ENCODE data around the gene JAG2. TPM values are rescaled to one million over a fixed set of nuclear protein-coding genes. Genes with fewer than 3 reads are reported as not detected.

The JAG2 gene
- total and polyA plus RNA-seq, 10 donors, result 3.0 to 14.3 (median 6.4) TPM

DNA sequence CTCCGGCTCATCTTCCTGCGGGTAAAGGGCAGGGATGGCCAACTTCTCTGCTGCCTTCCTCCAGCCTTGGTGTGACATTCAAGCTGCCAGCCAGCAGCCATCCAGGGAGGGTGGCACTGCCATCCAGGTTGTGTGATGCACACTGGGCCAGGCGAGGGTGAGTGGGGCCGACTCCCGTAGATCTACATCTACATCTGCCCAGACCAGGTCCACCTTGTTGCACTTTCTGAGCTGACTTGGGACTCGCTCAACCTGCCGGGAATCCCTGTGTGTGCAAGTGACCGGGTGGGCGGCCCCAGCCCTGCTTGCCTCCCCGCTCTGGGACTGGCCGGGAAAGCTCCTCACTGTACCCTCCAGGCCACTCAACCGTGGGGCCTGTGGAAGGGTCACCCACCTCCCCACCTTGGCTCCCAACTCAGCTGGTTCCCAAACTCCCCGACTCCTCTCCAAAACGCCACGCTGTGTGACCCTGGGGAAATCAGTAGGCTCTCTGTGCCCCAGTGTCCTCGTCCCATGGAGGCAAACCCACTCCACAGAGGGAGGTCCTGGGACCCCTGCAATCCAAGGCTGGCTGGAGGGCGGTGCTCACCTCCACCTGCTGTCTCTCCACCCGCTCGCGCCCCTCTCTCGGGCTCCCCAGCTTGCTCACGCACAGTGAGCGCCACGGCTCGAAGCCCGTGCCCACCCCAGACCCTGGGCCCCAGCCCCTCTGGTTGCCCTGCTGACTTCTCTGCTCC lies 14.7 kb downstream of the JAG2 start:
- 85 to 92% (median 87%) methylated on average over 22 to 26 of the region's 26 CpGs for WGBS, 5 donors

DNA sequence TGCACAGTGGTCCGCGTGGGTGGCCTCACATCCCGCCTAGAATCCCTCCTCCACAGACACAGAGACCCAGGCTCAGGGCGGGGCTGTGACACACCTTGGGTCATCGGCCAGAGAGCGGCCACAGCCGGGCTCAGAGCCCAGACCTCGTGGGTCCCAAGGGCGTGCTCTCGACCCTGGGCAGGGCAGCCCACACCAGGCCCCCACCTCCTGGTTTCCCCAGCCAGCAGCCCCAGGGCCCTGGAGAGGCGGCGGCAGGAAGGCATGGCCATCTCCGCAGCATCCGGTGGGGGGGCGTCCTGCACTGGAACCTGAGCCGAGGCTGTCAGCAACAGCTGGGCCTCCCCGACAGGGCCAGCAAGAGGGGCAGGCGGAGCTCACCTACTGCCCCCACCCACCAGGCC lies 15.2 kb downstream of the JAG2 start:
- 45 to 59% (median 57%) methylated on average over 10 to 18 of the region's 18 CpGs for WGBS, 5 donors
- peak; percentile 83 for DNase-seq

More for the DNA sequence above, 14.7 kb downstream of the JAG2 start:
- intact Hi-C loops (cut with DNase I; ENCODE audit: low total_unique reads), result no loop called here
- H3K4me3 ChIP-seq, result no peak overlapping the region
- peaks cover 0 to 28% (median 11%) of the 10 kb centered on the region in 6 donors for H3K4me1 ChIP-seq
- H3K27ac ChIP-seq, result peak overlapping the region in 3 of 8 donors; percentile 0 to 14 (median 8)
- no peaks in the 10 kb centered on the region for H3K9me3 ChIP-seq
- TF ChIP-seq POLR2A (IDR thresholded peaks at IDR 0.05), result no peak
- TF ChIP-seq, protein P1, sequence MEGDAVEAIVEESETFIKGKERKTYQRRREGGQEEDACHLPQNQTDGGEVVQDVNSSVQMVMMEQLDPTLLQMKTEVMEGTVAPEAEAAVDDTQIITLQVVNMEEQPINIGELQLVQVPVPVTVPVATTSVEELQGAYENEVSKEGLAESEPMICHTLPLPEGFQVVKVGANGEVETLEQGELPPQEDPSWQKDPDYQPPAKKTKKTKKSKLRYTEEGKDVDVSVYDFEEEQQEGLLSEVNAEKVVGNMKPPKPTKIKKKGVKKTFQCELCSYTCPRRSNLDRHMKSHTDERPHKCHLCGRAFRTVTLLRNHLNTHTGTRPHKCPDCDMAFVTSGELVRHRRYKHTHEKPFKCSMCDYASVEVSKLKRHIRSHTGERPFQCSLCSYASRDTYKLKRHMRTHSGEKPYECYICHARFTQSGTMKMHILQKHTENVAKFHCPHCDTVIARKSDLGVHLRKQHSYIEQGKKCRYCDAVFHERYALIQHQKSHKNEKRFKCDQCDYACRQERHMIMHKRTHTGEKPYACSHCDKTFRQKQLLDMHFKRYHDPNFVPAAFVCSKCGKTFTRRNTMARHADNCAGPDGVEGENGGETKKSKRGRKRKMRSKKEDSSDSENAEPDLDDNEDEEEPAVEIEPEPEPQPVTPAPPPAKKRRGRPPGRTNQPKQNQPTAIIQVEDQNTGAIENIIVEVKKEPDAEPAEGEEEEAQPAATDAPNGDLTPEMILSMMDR (IDR thresholded peaks at IDR 0.05 in 8 of 11, conservative IDR thresholded peaks at IDR 0.05 in 3 of 11), result no peak
- TF ChIP-seq POLR2AphosphoS5 (IDR thresholded peaks at IDR 0.05), result no peak
- DNase-seq, result peak; percentile 68
- H3K36me3 ChIP-seq, result no peaks in the 10 kb centered on the region
- peaks cover 0 to 10% (median 0%) of the 10 kb centered on the region in 7 donors for H3K27me3 ChIP-seq (replicated peaks in 1 of 7)

DNA sequence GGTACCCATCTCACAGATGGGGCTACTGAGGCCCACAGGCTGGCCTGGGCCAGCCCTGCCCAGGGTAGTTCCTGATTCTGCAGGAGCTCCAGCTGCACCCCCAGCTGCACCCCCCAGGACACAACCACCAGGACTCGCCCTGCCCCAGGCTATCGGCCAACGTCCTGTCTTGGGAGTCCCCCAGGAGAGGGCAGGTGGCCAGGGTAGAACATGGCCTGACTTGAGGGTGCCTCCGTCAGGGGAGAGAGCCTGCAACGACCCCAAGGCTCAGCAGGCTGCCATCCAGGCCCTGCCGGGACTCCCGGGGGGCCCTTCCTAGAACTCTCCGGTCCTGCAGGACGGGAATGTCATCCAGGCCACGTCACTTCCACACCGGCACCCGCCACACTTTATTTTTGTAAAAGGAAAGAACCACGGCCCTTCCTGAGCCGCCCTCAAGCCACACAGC lies 15.8 kb downstream of the JAG2 start:
- peak; percentile 68 for DNase-seq
- 51 to 69% (median 62%) methylated on average over 14 of the region's 14 CpGs for whole genome bisulfite sequencing, 5 donors
- no peaks in the 10 kb centered on the region for H3K9me3 ChIP-seq

More for the DNA sequence above, 15.2 kb downstream of the JAG2 start:
- peaks cover 0 to 28% (median 11%) of the 10 kb centered on the region in 6 donors for H3K4me1 ChIP-seq
- H3K4me3 ChIP-seq, result no peak overlapping the region
- TF ChIP-seq POLR2A (IDR thresholded peaks at IDR 0.05) (no peak), POLR2AphosphoS5 (IDR thresholded peaks at IDR 0.05) (peak in 2 of 3 donors; percentile 55 to 73)
- H3K27ac ChIP-seq, result peak overlapping the region in 4 of 8 donors; percentile 0 to 27 (median 14)
- H3K36me3 ChIP-seq, result no peaks in the 10 kb centered on the region
- no peaks in the 10 kb centered on the region for H3K9me3 ChIP-seq
- H3K27me3 ChIP-seq (replicated peaks in 1 of 7), result peaks cover 0 to 4% (median 0%) of the 10 kb centered on the region in 7 donors
- intact Hi-C loops (cut with DNase I; ENCODE audit: low total_unique reads), result no loop called here

DNA sequence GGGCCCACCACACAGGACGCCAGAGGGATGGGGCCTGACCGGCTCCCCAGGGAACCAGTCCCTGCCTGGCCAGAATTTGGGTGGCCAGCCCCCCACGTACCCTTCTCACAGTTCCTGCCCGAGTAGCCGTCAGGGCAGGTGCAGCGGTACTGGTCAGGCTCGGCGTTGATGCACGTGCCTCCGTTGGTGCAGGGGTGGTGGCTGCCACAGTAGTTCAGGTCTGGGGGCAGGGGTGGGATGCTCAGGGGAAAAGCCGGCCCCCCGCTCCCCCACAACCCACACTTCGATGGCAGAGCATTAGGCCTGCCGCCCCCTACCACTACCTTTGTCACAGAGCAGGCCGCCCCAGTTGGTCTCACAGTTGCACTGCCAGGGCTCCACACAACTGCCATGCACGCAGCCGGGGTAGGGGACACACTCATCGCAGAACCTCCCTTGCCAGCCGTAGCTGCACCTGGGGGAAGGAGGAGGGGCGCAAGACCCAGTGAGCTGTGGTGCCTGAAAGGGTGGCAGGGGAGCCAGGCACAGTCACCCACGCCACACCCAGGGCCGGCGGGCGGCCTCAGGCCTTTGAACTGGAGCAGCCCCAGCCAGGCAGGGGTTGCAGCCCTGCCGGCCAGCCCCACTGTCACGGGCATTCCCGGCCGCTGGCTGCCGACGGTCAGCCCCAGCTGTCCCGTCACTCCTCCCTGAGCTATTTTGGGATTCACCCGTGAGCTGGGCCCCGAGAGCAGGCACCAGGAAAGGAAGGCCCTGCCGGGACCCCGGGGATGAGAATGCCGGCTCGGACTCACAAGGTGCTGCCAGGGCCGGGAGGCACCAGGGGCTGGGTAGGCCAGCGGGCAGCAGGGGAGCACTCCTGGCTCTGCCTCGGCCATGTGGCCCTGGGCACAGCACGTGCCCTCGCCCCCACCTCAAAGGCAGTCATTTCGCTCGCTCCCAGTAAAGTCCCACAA lies 16.5 kb downstream of the JAG2 start:
- intact Hi-C loops (cut with DNase I; ENCODE audit: low total_unique reads), result no loop called here
- H3K4me1 ChIP-seq, result peaks cover 0 to 28% (median 11%) of the 10 kb centered on the region in 6 donors
- no peaks in the 10 kb centered on the region for H3K9me3 ChIP-seq
- no peak overlapping the region for H3K4me3 ChIP-seq
- 79 to 92% (median 85%) methylated on average over 19 to 44 of the region's 44 CpGs for WGBS, 5 donors
- H3K27ac ChIP-seq, result peak overlapping the region in 2 of 8 donors; percentile 27 to 30
- TF ChIP-seq, protein P1 (IDR thresholded peaks at IDR 0.05 in 8 of 11, conservative IDR thresholded peaks at IDR 0.05 in 3 of 11), result no peak
- TF ChIP-seq POLR2AphosphoS5 (IDR thresholded peaks at IDR 0.05) (no peak), POLR2A (IDR thresholded peaks at IDR 0.05) (no peak)
- peak; percentile 73 for DNase-seq
- no peaks in the 10 kb centered on the region for H3K27me3 ChIP-seq (replicated peaks in 1 of 7)
- H3K36me3 ChIP-seq, result peaks cover 0 to 2% (median 0%) of the 10 kb centered on the region in 6 donors

More for the DNA sequence above, 15.8 kb downstream of the JAG2 start:
- intact Hi-C loops (cut with DNase I; ENCODE audit: low total_unique reads), result no loop called here
- Histone ChIP-seq H3K27ac (peak overlapping the region in 3 of 8 donors; percentile 0 to 30 (median 27)), H3K27me3 (replicated peaks in 1 of 7) (no peaks in the 10 kb centered on the region), H3K4me3 (no peak overlapping the region), H3K4me1 (peaks cover 0 to 28% (median 11%) of the 10 kb centered on the region in 6 donors), H3K36me3 (peaks cover 0 to 2% (median 0%) of the 10 kb centered on the region in 6 donors)
- TF ChIP-seq POLR2AphosphoS5 (IDR thresholded peaks at IDR 0.05) (no peak), POLR2A (IDR thresholded peaks at IDR 0.05) (no peak)
- TF ChIP-seq, protein P1 (IDR thresholded peaks at IDR 0.05 in 8 of 11, conservative IDR thresholded peaks at IDR 0.05 in 3 of 11), result no peak

Measured in spleen (tissue), 11 donors.